GM12801 (cell line): ENCODE measurements around the gene SRSF10.

Experiments
- CTCF ChIP-seq: IDR thresholded peaks from one replicate; pipeline ENCODE4 v1.5.1; 2011; ENCODE audit warnings: control low read depth; ENCODE audit not compliant: insufficient read length; ENCODE audit errors: extremely low read depth

The SRSF10 gene

GRCh38 chr1:24018611-24019580, 38.8 kb upstream of the SRSF10 start:
- TF ChIP-seq CTCF: no peak

DNA sequence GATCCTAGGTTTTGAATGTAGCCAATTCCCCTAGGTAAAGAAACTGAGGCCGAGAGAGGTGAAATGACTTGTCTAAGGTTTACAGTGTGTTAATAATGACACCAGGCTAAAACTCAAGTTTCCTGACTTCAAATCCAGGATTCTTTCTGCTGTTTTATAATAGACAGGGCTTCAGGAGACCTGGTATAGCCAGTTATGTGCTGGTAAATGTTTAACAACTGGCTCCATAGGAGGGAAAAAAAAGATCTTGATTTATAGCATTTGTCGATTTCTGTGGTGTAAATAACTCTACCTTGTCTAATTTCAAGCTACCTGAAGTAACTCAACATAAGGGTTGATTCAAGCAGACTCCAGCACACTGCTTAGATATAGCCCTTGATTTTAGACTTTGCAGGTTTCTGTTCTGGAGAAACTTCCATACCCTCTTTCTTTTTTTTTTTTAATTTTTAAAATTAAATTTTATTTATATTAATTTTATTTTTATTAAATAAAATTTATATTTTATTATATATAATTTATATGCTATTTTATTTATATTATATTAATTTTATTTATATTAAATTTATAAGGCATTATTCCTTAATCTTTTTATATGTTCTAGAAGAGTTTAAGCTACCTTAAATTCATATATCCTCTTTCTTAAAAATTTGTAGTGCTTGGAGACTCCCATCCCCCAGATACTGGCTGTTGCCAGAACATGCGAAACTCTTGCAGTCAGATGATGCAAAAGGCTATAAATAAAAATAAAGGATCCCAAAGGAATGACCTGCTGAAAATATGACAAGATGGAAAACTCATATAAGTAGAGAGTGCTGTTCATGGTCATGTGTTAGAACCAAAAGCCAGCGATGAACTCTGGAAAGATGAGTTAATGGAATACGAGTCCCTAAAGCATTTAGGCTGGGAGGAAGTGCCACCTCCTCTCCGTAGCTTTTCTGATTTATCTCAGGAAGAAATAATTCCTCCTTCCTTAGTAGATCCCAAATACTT, 35.4 kb upstream of the SRSF10 start:
- TF ChIP-seq CTCF: no peak

DNA sequence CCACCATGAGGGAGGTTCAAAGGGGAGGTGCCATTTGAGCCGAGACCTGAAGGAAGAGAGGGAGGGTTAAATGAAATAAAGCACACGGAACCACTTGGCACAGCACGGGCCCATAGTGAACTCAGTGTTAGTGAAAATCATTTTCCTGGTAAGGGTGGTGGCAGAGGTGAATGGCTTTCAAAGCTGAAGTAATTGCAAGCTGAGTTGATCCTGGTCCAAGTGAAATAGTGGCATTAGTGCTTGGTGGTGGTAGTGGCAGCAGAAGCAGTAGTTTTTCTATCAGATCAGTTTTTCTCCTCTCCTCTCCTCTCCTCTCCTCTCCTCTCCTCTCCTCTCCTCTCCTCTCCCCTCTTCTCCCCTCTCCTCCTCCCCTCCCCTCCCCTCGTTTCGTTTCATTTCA, 30.5 kb upstream of the SRSF10 start:
- no peak for TF ChIP-seq CTCF

GRCh38 chr1:24009406-24009805, 29.3 kb upstream of the SRSF10 start:
- TF ChIP-seq CTCF: no peak

- TF ChIP-seq CTCF: no peak
Observed at GRCh38 chr1:24007079-24007478, 27.0 kb upstream of the SRSF10 start.

DNA sequence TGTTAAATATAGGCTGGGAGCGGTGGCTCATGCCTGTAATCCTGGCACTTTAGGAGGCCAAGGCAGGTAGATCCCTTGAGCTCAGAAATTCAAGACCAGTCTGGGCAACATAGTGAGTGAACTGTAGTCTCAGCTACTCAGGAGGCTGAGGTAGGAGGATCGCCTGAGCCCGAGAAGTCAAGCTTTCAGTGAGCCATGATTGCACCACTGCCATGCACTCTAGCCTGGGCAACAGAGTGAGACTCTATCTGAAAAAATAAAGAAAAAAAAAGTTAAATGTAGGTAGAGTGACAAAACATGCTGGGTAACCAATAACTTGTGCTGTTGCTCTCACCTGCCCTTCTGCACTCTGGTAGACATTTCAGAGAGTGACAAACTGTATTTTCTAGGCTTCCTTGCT, 25.0 kb upstream of the SRSF10 start:
- TF ChIP-seq CTCF: no peak

GRCh38 chr1:24004132-24004531, 24.0 kb upstream of the SRSF10 start:
- no peak for TF ChIP-seq CTCF
